LNCaP clone FGC (cell line): ENCODE data around the gene RAB40AL.
"Not testable (repeated sequence)": the region's sequence is repeated elsewhere in the genome, so short reads cannot be mapped to it uniquely, and the experiment has no call there.

Experiments used
- DNase-seq: peaks from one replicate; pipeline ENCODE4 v3.0.0-alpha.2; 2011; ENCODE audit warnings: low read depth
- H3K4me3 ChIP-seq: 2 replicates; pipeline ENCODE4 v1.5.1; 2011; ENCODE audit warnings: mild to moderate bottlenecking, low read depth, low read length, control low read depth
- CTCF ChIP-seq: IDR thresholded peaks from 2 replicates; pipeline ENCODE4 v1.5.1; 2012; ENCODE audit warnings: mild to moderate bottlenecking; ENCODE audit not compliant: control insufficient read depth, insufficient read depth; ENCODE audit errors: extremely low read depth

The RAB40AL gene

GRCh38 chrX:102966701-102967100, 29.6 kb downstream of the RAB40AL start:
- DNase-seq, result no peak
- H3K4me3 ChIP-seq, result no peak overlapping the region
- no peak for TF ChIP-seq CTCF

GRCh38 chrX:102968216-102968615, 31.1 kb downstream of the RAB40AL start:
- TF ChIP-seq CTCF, result no peak
- H3K4me3 ChIP-seq, result no peak overlapping the region
- no peak for DNase-seq

- H3K4me3 ChIP-seq, DNase-seq: not testable (repeated sequence)
These were observed 34.5 kb downstream of the RAB40AL start for GRCh38 chrX:102971536-102971935.

DNA sequence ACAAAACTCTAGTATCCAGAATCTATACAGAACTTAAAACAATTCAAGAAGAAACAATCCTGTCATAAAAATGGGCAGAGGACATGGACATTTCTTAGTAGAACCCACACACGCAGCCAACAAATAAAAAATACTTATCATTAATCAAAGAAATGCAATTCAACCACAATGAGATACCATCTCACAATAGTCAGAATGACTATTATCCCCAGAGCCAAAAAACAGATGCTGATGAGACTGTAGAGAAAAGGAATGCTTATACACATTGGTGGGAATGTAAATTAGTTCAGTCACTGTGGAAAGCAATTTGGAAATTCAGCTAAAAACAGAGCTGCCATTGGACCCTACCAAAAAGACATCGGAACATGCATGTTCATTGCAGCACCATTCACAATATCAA, 37.9 kb downstream of the RAB40AL start:
- no peak overlapping the region for H3K4me3 ChIP-seq
- DNase-seq, result no peak
- no peak for TF ChIP-seq CTCF

- no peak for TF ChIP-seq CTCF
- H3K4me3 ChIP-seq, result no peak overlapping the region
- no peak for DNase-seq
These were observed 39.2 kb downstream of the RAB40AL start for GRCh38 chrX:102976286-102976685.

DNA sequence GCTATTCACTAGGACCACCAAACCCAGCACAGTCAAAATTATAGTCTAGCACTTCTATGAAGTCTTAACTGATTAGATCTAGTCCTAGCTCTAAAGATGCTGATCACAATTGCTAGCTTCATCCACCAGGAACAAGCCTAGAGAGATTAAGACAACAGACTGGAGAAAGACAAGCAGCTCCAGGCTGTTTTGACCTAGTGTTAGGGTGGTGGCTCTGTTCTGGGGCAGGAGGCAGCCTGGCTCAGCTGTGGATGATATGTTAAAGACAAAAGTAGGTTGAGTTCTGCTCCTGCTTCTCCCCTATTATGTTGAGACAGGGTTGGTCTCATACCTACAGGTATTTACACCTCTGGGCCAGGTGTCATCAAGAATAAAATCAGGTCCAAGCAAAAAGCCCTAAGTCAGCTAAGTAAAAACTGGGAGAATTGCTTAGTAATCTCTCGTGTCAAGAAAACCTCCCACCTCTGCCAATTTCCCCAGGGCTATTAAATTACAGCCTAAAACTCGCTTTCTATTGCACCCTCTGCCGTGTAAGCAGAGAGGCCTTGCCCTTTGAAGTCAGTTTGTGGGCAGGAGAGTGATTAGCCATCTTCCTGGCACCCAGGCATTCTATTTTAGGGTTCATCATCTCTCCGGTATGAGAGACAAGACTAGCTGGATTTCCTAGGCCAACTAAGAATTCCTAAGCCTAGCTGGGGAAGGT, 39.9 kb downstream of the RAB40AL start:
- no peak for DNase-seq
- H3K4me3 ChIP-seq, result no peak overlapping the region
- no peak for TF ChIP-seq CTCF

- TF ChIP-seq CTCF, result no peak
- H3K4me3 ChIP-seq, result no peak overlapping the region
- DNase-seq, result no peak
These were observed 41.5 kb downstream of the RAB40AL start for GRCh38 chrX:102978594-102978993.
